ENCODE measurements around the gene PGM2. TPM values are rescaled to one million over a fixed set of nuclear protein-coding genes. Genes with fewer than 3 reads are reported as not detected.

PGM2 gene
- total and polyA plus RNA-seq, 2 donors: 20.5 to 46.2 TPM

GRCh38 chr4:37837446-37837845 is 11.0 kb downstream of the PGM2 start:
- peak in 1 of 9 donors; percentile 13 for DNase-seq (ENCODE audit: low read depth in 6 of 9, low spot score in 9 of 9)
- H3K27me3 ChIP-seq (ENCODE audit: control insufficient read depth in 2 of 2, insufficient read depth in 1 of 2, low read length in 1 of 2): no peaks in the 10 kb centered on the region
- no peaks in the 10 kb centered on the region for H3K9me3 ChIP-seq (ENCODE audit: control insufficient read depth in 2 of 2, insufficient read depth in 1 of 2, low read length in 1 of 2)
- no peak overlapping the region for H3K27ac ChIP-seq (ENCODE audit: low read depth in 1 of 2, low read length in 1 of 2)
- peaks cover 8 to 9% of the 10 kb centered on the region in 2 donors for H3K4me1 ChIP-seq (ENCODE audit: control insufficient read depth in 2 of 2, insufficient read depth in 2 of 2, low read length in 2 of 2)
- 14% methylated on average over 2 of the region's 2 CpGs for WGBS
- H3K36me3 ChIP-seq (ENCODE audit: control insufficient read depth in 2 of 2, insufficient read depth in 2 of 2, low read length in 1 of 2): peaks cover 38 to 60% of the 10 kb centered on the region in 2 donors
- no peak overlapping the region for H3K4me3 ChIP-seq (ENCODE audit: low read length in 2 of 2)

GRCh38 chr4:37839426-37839825 is 12.9 kb downstream of the PGM2 start:
- Histone ChIP-seq H3K36me3 (ENCODE audit: control insufficient read depth in 2 of 2, insufficient read depth in 2 of 2, low read length in 1 of 2) (peaks cover 38 to 61% of the 10 kb centered on the region in 2 donors), H3K27me3 (ENCODE audit: control insufficient read depth in 2 of 2, insufficient read depth in 1 of 2, low read length in 1 of 2) (no peaks in the 10 kb centered on the region), H3K4me1 (ENCODE audit: control insufficient read depth in 2 of 2, insufficient read depth in 2 of 2, low read length in 2 of 2) (peaks cover 8 to 9% of the 10 kb centered on the region in 2 donors), H3K9me3 (ENCODE audit: control insufficient read depth in 2 of 2, insufficient read depth in 1 of 2, low read length in 1 of 2) (no peaks in the 10 kb centered on the region), H3K4me3 (ENCODE audit: low read length in 2 of 2) (no peak overlapping the region), H3K27ac (ENCODE audit: low read depth in 1 of 2, low read length in 1 of 2) (no peak overlapping the region)
- 93% methylated on average over 2 of the region's 2 CpGs for WGBS
- DNase-seq (ENCODE audit: low read depth in 6 of 9, low spot score in 9 of 9): no peak

GRCh38 chr4:37844204-37844603 is 17.7 kb downstream of the PGM2 start:
- peaks cover 46 to 75% of the 10 kb centered on the region in 2 donors for H3K36me3 ChIP-seq (ENCODE audit: control insufficient read depth in 2 of 2, insufficient read depth in 2 of 2, low read length in 1 of 2)
- no peaks in the 10 kb centered on the region for H3K4me1 ChIP-seq (ENCODE audit: control insufficient read depth in 2 of 2, insufficient read depth in 2 of 2, low read length in 2 of 2)
- no peak overlapping the region for H3K27ac ChIP-seq (ENCODE audit: low read depth in 1 of 2, low read length in 1 of 2)
- 98% methylated on average over 5 of the region's 5 CpGs for WGBS
- H3K4me3 ChIP-seq (ENCODE audit: low read length in 2 of 2): no peak overlapping the region
- no peak for DNase-seq (ENCODE audit: low read depth in 6 of 9, low spot score in 9 of 9)
- no peaks in the 10 kb centered on the region for H3K27me3 ChIP-seq (ENCODE audit: control insufficient read depth in 2 of 2, insufficient read depth in 1 of 2, low read length in 1 of 2)
- H3K9me3 ChIP-seq (ENCODE audit: control insufficient read depth in 2 of 2, insufficient read depth in 1 of 2, low read length in 1 of 2): no peaks in the 10 kb centered on the region

GRCh38 chr4:37845201-37845600 is 18.7 kb downstream of the PGM2 start:
- no peaks in the 10 kb centered on the region for H3K4me1 ChIP-seq (ENCODE audit: control insufficient read depth in 2 of 2, insufficient read depth in 2 of 2, low read length in 2 of 2)
- WGBS: over 99% methylated on average over 4 of the region's 4 CpGs
- no peaks in the 10 kb centered on the region for H3K9me3 ChIP-seq (ENCODE audit: control insufficient read depth in 2 of 2, insufficient read depth in 1 of 2, low read length in 1 of 2)
- H3K4me3 ChIP-seq (ENCODE audit: low read length in 2 of 2): no peak overlapping the region
- no peak for DNase-seq (ENCODE audit: low read depth in 6 of 9, low spot score in 9 of 9)
- no peaks in the 10 kb centered on the region for H3K27me3 ChIP-seq (ENCODE audit: control insufficient read depth in 2 of 2, insufficient read depth in 1 of 2, low read length in 1 of 2)
- H3K27ac ChIP-seq (ENCODE audit: low read depth in 1 of 2, low read length in 1 of 2): no peak overlapping the region
- H3K36me3 ChIP-seq (ENCODE audit: control insufficient read depth in 2 of 2, insufficient read depth in 2 of 2, low read length in 1 of 2): peaks cover 47 to 74% of the 10 kb centered on the region in 2 donors

- Histone ChIP-seq H3K27me3 (ENCODE audit: control insufficient read depth in 2 of 2, insufficient read depth in 1 of 2, low read length in 1 of 2) (no peaks in the 10 kb centered on the region), H3K9me3 (ENCODE audit: control insufficient read depth in 2 of 2, insufficient read depth in 1 of 2, low read length in 1 of 2) (no peaks in the 10 kb centered on the region), H3K4me1 (ENCODE audit: control insufficient read depth in 2 of 2, insufficient read depth in 2 of 2, low read length in 2 of 2) (no peaks in the 10 kb centered on the region), H3K27ac (ENCODE audit: low read depth in 1 of 2, low read length in 1 of 2) (no peak overlapping the region), H3K4me3 (ENCODE audit: low read length in 2 of 2) (no peak overlapping the region), H3K36me3 (ENCODE audit: control insufficient read depth in 2 of 2, insufficient read depth in 2 of 2, low read length in 1 of 2) (peaks cover 39 to 76% of the 10 kb centered on the region in 2 donors)
- DNase-seq (ENCODE audit: low read depth in 6 of 9, low spot score in 9 of 9): no peak
- WGBS: 77% methylated on average over 5 of the region's 5 CpGs
Observed at GRCh38 chr4:37847311-37847884, 20.9 kb downstream of the PGM2 start.

GRCh38 chr4:37852376-37852775 is 25.9 kb downstream of the PGM2 start:
- Histone ChIP-seq H3K4me3 (ENCODE audit: low read length in 2 of 2) (no peak overlapping the region), H3K9me3 (ENCODE audit: control insufficient read depth in 2 of 2, insufficient read depth in 1 of 2, low read length in 1 of 2) (no peaks in the 10 kb centered on the region), H3K4me1 (ENCODE audit: control insufficient read depth in 2 of 2, insufficient read depth in 2 of 2, low read length in 2 of 2) (no peaks in the 10 kb centered on the region), H3K36me3 (ENCODE audit: control insufficient read depth in 2 of 2, insufficient read depth in 2 of 2, low read length in 1 of 2) (peaks cover 31 to 60% of the 10 kb centered on the region in 2 donors), H3K27ac (ENCODE audit: low read depth in 1 of 2, low read length in 1 of 2) (no peak overlapping the region), H3K27me3 (ENCODE audit: control insufficient read depth in 2 of 2, insufficient read depth in 1 of 2, low read length in 1 of 2) (no peaks in the 10 kb centered on the region)
- WGBS: 86% methylated on average over 2 of the region's 2 CpGs
- no peak for DNase-seq (ENCODE audit: low read depth in 6 of 9, low spot score in 9 of 9)

- Histone ChIP-seq H3K27me3 (ENCODE audit: control insufficient read depth in 2 of 2, insufficient read depth in 1 of 2, low read length in 1 of 2) (no peaks in the 10 kb centered on the region), H3K9me3 (ENCODE audit: control insufficient read depth in 2 of 2, insufficient read depth in 1 of 2, low read length in 1 of 2) (no peaks in the 10 kb centered on the region), H3K36me3 (ENCODE audit: control insufficient read depth in 2 of 2, insufficient read depth in 2 of 2, low read length in 1 of 2) (peaks cover 18 to 39% of the 10 kb centered on the region in 2 donors), H3K4me1 (ENCODE audit: control insufficient read depth in 2 of 2, insufficient read depth in 2 of 2, low read length in 2 of 2) (no peaks in the 10 kb centered on the region), H3K4me3 (ENCODE audit: low read length in 2 of 2) (no peak overlapping the region), H3K27ac (ENCODE audit: low read depth in 1 of 2, low read length in 1 of 2) (no peak overlapping the region)
- WGBS: 98% methylated on average over 4 of the region's 4 CpGs
- DNase-seq (ENCODE audit: low read depth in 6 of 9, low spot score in 9 of 9): no peak
Observed at GRCh38 chr4:37858112-37858511, 31.6 kb downstream of the PGM2 start.

- Histone ChIP-seq H3K36me3 (ENCODE audit: control insufficient read depth in 2 of 2, insufficient read depth in 2 of 2, low read length in 1 of 2) (peaks cover 15 to 38% of the 10 kb centered on the region in 2 donors), H3K27me3 (ENCODE audit: control insufficient read depth in 2 of 2, insufficient read depth in 1 of 2, low read length in 1 of 2) (no peaks in the 10 kb centered on the region), H3K27ac (ENCODE audit: low read depth in 1 of 2, low read length in 1 of 2) (no peak overlapping the region), H3K4me3 (ENCODE audit: low read length in 2 of 2) (no peak overlapping the region), H3K9me3 (ENCODE audit: control insufficient read depth in 2 of 2, insufficient read depth in 1 of 2, low read length in 1 of 2) (no peaks in the 10 kb centered on the region), H3K4me1 (ENCODE audit: control insufficient read depth in 2 of 2, insufficient read depth in 2 of 2, low read length in 2 of 2) (no peaks in the 10 kb centered on the region)
- DNase-seq (ENCODE audit: low read depth in 6 of 9, low spot score in 9 of 9): no peak
Observed at GRCh38 chr4:37858872-37859271, 32.4 kb downstream of the PGM2 start.

- DNase-seq (ENCODE audit: low read depth in 6 of 9, low spot score in 9 of 9): no peak
- 100% methylated on average over 1 of the region's 1 CpG for WGBS
- Histone ChIP-seq H3K27me3 (ENCODE audit: control insufficient read depth in 2 of 2, insufficient read depth in 1 of 2, low read length in 1 of 2) (no peaks in the 10 kb centered on the region), H3K27ac (ENCODE audit: low read depth in 1 of 2, low read length in 1 of 2) (no peak overlapping the region), H3K4me3 (ENCODE audit: low read length in 2 of 2) (no peak overlapping the region), H3K9me3 (ENCODE audit: control insufficient read depth in 2 of 2, insufficient read depth in 1 of 2, low read length in 1 of 2) (no peaks in the 10 kb centered on the region), H3K36me3 (ENCODE audit: control insufficient read depth in 2 of 2, insufficient read depth in 2 of 2, low read length in 1 of 2) (peaks cover 13 to 37% of the 10 kb centered on the region in 2 donors), H3K4me1 (ENCODE audit: control insufficient read depth in 2 of 2, insufficient read depth in 2 of 2, low read length in 2 of 2) (no peaks in the 10 kb centered on the region)
Observed at GRCh38 chr4:37860266-37860665, 33.8 kb downstream of the PGM2 start.

Measured in thymus (tissue), 11 donors.